ENCODE measurements around the gene PPM1H.
"Not testable (repeated sequence)": the region's sequence is repeated elsewhere in the genome, so short reads cannot be mapped to it uniquely, and the experiment has no call there.

Gene PPM1H

DNA sequence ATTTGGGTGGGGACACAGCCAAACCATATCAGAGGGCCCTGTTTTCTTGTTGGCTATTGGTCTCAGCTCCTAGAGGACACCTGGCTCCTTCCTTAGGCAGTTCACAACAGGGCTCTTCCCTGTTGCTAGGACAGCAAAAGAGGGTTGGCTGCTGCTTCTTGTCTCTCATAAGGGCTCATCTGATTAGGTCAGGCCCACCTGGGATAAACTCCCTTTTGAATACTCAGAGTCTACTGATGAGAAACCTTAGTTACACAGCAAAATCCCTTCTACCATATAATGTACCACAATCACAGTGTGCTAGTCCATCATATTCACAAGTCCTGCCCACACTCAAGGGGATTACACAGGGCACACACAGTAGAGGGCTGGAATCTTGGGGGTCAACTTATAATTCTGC is 49.7 kb downstream of the PPM1H start:
- H3K4me3 ChIP-seq (ENCODE audit: low read length): no peak overlapping the region
- DNase-seq (ENCODE audit: low read depth, low spot score): no peak

DNA sequence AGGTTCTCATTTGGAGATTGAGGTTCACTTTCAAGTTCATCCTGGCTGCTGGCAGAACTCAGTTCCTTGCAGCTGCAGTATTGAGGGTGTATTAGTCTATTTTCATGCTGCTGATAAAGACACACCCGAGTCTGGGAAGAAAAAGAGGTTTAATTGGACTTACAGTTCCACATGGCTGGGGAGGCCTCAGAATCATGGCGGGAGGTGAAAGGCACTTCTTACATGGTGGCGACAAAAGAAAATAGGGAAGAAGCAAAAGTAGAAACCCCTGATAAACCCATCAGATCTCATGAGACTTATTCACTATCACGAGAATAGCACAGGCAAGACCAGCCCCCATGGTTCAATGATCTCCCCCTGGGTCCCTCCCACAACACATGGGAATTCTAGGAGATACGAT is 50.1 kb downstream of the PPM1H start:
- DNase-seq (ENCODE audit: low read depth, low spot score): not testable (repeated sequence)

DNA sequence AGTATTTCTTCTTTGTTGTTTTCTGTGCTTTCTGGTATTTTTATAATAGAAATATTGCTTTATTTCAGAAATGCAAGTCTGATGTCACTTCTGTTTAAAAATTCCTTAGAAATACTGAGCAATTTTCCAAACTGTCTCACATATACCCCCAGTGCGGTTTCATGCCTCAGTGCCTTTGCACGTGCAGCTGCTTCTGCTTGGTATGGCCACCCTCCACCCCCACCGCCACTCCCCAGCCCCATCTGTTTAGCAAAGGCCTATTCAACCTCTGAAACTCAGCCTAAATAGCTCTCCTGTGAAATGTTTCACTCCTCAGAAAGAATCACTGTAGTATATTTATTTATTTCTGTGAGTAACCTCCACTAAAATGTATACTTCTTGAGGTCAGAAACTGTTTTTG is 52.3 kb downstream of the PPM1H start:
- DNase-seq (ENCODE audit: low read depth, low spot score): no peak
- no peak overlapping the region for H3K4me3 ChIP-seq (ENCODE audit: low read length)

More for the DNA sequence above, 50.1 kb downstream of the PPM1H start:
- not testable (repeated sequence) for H3K4me3 ChIP-seq (ENCODE audit: low read length)

DNA sequence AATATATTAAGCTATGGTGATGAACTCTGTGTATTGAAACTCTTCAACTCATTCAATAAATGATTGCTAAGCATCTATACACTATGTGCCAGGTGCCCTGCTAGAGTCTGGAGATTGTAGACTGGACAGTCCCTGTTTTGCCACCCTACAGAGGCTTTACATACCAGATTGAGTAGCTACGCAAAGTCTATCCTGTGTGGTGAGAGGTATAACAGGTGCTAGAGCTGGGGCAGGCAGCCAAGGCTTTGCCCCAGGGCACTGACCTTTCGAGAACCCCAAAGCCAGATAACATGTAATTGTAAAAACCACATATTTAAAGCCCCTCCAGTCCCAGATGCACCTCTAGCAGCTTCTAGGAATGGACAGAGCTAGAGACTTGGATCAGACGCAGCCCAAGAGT is 52.8 kb downstream of the PPM1H start:
- no peak for DNase-seq (ENCODE audit: low read depth, low spot score)
- no peak overlapping the region for H3K4me3 ChIP-seq (ENCODE audit: low read length)

DNA sequence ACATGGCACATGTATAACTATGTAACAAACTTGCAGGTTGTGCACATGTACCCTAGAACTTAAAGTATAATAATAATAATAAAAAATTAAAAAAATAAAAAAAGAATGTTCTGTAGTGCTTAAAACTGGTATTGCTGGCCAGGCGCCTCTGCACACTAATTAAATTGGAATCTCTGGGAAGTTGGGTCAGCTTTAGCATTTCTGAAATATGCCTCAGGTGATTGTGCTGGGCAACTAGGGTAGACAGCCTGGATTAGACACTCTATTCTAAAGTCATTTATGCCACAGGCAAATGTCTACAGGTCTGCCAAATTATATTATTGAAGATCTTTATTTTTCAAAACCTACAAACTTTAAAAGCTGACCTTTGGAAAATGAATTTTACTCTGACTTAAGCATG is 55.3 kb downstream of the PPM1H start:
- DNase-seq (ENCODE audit: low read depth, low spot score): no peak
- no peak overlapping the region for H3K4me3 ChIP-seq (ENCODE audit: low read length)

DNA sequence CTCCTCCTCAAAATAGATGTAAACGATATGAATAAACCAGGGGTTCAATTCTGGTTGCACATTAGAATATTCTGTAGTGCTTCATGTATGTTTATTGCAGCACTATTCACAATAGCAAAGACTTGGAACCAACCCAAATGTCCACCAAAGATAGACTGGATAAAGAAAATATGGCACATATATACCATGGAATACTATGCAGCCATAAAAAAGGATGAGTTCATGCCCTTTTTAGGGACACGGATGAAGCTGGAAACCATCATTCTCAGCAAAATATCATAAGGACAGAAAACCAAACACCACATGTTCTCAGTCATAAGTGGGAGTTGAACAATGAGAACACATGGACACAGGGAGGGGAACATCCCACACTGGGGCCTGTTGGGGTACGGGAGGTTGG is 55.7 kb downstream of the PPM1H start:
- not testable (repeated sequence) for H3K4me3 ChIP-seq (ENCODE audit: low read length); DNase-seq (ENCODE audit: low read depth, low spot score)

DNA sequence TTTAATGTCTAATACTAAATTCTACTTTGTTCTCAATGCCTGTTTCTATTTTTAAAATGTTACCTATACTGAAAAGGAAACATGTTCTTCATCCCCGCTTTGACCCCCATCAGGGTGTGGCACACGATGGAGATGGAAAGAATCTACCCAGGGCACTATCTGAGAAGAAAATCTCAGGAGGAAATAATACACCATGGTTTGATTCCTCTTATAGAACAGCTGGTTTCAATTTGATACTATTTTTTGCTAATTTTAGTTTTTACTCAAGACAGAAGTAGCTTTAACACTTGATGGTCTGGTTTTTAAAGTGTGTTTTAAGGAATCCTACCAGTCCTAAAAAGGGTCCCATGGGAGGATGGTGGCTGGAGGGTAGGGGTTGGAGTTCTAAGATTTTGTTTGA is 56.7 kb downstream of the PPM1H start:
- no peak overlapping the region for H3K4me3 ChIP-seq (ENCODE audit: low read length)
- DNase-seq (ENCODE audit: low read depth, low spot score): no peak

DNA sequence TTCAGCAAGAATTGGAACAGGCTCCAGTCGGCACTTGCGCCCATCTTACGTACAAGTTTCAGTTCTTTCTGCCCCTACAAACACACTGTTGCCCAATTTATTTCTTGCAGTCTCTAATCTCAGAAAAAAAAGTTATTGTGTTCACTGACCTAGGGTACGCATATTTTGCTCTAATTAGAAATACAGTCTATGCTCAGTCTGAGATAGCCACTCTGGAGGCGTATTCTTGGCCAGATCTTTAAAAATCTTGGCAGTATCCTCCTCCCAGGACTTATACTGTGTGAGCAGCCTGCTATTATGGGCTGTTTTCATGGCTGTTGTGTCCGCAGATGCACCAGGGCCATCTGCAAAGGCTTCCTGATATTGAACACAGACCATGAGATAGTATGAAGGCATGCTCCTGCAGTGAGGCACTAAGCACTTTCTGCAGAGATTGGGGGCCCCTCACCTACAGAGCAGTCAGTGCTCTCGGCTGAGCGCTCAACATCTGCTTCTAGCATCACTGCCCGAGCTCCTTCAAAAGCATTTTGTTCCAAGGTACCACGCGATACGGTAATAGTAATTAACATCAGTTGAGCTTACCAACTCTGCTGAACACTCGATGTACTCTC is 57.9 kb downstream of the PPM1H start:
- no peak overlapping the region for H3K4me3 ChIP-seq (ENCODE audit: low read length)
- DNase-seq (ENCODE audit: low read depth, low spot score): no peak

DNA sequence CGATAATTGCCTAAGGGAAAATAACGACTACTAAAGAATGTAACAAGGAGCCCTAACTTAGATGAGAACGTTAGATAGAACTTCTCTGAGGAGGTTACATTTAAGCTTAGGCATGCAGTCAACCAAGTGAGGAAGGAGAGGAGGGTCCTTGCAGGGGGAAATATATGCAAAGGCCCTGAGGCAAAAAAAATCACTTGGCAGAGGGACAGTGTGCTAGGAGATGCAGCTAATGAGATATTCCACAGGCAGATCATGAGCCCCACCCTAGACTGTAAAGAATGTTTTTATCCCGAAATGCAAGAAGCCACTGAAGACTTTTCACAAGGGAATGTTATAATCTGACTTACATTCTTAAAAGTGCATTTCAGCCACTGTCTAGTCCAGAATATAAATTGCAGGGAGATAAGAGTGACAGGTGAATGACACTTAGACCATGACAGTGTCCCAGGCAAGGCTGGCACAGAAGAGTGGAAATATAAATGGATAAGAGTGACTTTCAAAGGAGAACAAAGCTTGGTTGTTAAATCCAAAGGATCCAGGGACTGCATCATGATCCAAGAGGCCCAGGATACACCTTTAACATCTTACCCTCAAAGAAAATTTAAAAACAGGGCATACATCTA is 61.0 kb downstream of the PPM1H start:
- no peak overlapping the region for H3K4me3 ChIP-seq (ENCODE audit: low read length)

DNA sequence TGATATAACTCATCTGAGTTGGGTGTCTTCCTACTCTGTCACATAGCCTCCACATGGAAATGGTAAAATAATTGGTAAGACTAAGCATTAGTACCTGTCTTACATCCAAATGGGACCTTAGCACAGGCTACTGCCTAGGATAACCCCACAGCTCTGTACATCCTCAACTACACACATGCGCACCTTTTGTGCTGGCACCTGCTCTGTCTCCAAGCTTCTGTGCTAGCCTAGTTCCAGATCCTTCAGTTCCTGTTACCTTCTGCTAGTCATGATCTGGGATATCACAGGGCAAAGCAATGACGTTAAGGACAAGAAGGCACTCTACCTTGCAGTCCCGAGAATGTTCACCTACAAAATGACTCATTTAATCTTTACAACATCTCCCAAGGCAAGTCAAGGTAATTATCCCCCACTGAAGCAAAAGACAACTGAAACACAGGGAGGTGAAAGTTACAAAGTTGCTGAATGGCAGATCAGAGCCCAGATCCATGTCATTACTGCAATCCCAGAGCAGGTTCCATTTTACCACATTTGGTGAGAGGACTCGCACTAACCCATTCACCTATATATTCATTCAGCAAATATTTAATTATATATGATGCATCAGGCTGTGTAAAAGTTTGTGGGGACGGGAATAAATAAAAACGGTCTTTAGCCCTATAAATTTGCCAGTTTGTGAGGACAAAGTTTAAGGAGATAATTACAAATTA is 61.7 kb downstream of the PPM1H start:
- no peak overlapping the region for H3K4me3 ChIP-seq (ENCODE audit: low read length)

More for the DNA sequence above, 61.0 kb downstream of the PPM1H start:
- no peak for DNase-seq (ENCODE audit: low read depth, low spot score)

DNA sequence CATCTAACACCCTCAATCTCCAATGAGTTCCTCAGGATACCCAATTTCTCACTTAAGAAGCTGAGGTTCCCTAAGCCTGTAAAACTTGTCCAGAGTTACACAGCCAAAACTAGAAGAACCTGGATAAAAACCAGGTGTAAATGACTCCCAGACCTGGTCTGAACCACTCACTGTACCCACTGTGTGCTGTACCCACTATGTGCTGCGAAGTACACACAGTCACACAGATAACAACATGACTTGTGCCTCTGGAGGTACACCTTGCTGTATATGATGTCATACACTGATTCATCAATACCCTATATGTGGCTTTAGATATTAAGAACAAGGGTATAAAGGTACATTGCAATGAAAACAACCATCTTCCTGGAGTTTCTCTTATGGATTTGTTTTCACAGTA is 66.1 kb downstream of the PPM1H start:
- DNase-seq (ENCODE audit: low read depth, low spot score): no peak
- H3K4me3 ChIP-seq (ENCODE audit: low read length): no peak overlapping the region

More for the DNA sequence above, 61.7 kb downstream of the PPM1H start:
- no peak for DNase-seq (ENCODE audit: low read depth, low spot score)

DNA sequence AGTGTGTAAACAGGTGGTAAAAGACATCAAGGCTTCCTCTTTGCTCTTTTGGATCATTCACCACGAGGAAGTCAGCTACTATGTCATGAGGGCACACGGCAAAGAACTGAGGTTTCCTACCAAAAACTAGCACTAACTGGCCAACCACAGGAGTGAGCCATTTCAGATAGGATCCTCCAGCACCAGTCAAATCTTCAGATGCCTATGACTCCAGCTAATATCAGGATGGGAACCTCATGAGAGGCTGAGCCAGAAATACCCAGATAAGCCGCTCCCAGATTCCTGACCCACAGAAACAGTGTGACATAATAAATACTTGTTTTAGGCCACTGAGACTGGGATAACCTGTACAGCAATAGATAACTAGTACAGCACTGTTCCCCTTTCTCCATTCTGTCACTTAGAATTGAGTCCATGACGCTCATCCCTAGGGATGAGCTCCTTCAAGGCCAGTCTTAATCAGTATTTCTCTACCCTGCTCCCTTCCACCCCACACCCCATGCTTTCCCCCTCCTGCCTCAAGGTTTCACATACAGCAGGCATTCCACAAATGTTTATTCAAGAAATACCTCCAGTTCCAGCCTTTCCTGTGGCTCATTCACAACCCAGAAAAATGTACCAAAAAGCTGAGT is 68.4 kb downstream of the PPM1H start:
- no peak overlapping the region for H3K4me3 ChIP-seq (ENCODE audit: low read length)
- peak; percentile 27 for DNase-seq (ENCODE audit: low read depth, low spot score)

DNA sequence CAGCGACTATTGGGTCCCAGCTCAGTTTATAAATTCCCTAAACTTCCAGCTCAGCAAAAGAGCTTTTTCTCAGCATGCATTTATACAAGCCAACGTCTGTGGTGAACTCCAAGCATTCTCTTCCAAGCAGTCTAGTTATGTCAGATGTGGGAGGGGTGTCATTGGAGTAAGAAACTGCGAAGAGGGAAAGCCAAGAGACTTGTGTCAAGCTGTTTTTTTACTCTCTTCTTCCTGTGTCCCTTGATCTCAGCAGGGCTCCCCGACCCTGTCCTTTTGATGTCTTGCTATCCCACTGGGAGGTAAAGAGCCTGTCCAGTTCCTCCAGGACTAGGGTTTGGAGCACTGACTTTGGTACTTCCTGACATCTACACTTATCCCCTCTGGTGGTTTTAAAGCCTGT is 69.0 kb downstream of the PPM1H start:
- no peak overlapping the region for H3K4me3 ChIP-seq (ENCODE audit: low read length)
- DNase-seq (ENCODE audit: low read depth, low spot score): no peak

DNA sequence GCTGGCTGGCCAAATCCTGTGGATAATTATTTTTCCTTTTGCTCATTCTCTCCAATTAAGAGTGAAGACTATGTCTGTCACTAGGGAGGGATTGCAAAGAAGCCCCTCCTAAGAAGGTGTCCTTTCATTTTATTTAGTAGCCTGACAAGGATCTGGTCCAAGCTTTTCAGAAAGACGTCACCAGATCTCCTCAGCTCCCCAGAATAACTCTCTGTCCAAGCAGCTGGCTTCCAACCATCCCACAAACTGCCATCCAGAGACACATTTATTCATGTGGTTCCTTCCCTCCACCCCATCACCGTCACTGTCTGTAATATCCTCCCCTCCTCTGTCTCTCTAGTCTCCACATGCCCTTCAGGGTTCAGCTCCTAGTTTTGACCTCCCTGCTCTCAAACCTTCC is 69.9 kb downstream of the PPM1H start:
- H3K4me3 ChIP-seq (ENCODE audit: low read length): no peak overlapping the region
- DNase-seq (ENCODE audit: low read depth, low spot score): no peak

DNA sequence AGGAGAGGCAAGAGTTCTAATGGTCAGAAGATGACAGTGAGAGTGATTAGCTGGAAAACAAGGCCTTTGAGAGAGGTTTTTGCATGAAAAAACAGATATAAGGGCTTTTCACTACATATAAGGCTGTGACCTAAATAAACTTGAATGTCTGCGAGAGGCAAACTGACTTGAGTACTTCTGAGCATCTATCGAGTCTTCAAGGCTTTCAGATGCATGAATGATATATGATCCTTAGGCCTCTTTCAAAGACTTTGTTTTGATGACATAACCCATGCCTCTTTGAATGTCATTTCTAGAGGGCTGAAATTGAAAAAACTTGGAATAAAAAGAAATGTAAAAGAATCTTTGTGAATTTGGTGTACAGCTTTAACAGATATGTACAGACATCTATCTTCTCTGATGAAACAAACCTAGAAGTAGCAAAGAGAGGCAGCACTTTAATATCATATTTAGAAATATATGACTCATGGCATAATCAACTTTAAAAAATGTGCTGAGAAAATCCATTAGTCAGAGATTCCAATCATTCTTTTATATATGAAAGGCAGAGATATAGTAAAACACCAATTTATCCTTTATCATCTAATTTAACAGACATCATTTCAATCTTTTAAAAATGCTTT is 72.6 kb downstream of the PPM1H start:
- no peak for DNase-seq (ENCODE audit: low read depth, low spot score)
- H3K4me3 ChIP-seq (ENCODE audit: low read length): no peak overlapping the region

DNA sequence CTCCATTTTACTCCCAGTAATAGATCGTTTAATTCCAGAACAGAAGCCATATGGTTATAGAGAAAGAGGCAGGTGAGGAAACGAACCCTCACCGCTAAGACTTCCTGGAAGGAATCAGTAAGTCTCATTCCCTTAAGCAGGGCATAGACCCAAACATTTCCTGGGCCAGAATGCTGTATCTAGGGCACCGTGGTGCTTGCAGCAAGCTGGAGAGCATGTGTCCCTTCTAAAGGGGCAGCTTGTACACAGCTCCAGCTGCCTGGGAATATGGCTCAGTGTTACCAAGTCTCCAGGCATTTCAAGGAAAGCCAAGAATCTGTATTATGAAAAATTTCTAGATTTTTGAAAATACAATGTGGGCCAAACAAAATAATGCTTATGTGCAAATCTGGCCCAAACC is 73.4 kb downstream of the PPM1H start:
- H3K4me3 ChIP-seq (ENCODE audit: low read length): no peak overlapping the region
- DNase-seq (ENCODE audit: low read depth, low spot score): no peak

DNA sequence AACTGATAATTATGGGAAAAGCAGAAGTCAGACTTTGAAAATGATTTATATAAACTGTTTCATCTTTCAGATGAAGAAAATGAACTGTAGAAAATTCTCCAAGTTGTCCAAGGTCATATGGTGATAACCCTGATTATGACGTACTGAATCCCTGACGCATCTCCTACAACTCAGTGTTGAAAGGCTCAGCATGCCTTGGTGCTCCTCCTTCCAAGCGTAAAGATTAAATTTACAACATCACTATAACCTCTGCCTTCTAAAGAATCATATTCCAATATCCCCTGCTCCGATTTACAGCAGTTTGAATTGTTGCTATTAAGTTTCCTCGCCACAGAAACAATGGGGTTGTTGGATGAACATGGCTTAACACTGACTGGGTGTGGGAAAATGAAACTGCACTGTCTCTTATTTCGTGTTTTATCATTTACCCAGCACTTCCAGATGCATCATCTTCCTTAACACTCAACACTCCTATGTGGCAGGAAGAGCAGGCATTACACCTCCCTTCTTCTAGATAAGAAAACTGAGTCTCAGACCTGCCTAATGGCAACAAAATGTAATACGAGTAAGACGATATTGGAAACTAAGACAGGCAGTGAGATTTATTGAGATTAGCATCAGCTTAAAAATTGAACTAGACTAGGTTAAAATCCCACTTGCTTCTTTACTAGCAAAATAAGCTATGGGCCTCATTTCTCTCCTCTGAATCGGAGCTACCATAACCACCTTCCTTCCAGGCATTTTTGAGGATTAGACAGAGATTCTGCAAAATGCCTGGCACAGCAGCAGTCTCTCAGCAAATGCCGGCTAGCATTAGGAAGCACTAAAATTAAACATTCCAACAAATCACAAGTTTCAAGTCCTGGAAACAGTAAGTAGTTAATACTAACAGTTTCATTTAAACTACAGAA is 74.2 kb downstream of the PPM1H start:
- DNase-seq (ENCODE audit: low read depth, low spot score): no peak
- H3K4me3 ChIP-seq (ENCODE audit: low read length): no peak overlapping the region

DNA sequence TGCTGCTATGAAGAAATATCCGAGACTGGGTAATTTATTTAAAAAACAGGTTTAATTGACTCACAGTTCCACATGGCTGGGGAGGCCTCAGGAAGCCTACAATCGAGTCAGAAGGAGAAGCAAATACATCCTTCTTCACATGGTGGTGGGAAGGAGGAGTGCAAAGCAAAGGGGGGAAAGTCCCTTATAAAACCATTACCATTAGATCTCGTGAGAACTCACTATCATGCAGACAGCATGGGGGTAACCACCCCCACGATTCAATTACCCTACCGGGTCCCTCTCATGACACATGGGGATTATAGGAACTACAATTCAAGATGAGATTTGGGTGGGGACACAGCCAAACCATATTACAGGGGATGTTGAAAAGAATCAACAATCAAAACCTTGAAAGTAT is 74.9 kb downstream of the PPM1H start:
- DNase-seq (ENCODE audit: low read depth, low spot score): no peak

DNA sequence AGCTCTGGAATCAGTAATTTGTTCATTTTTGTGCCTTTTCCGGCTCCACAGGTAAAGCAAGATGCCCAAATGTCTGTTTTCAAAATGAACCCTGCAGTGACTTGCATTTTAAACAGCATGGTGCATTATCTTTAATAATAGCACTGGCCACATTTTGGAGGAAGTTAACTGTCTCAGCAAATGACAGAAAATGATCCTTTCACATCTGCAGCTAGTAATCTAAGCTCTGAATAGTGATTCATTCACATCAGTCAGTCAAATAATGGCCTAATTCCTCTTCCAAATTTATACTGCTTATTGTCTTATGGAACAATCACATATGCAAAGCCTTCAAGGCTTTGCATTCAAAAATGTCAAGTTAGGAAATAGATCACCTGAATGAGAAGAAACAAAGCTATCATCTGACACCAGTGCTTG is 75.6 kb downstream of the PPM1H start:
- DNase-seq (ENCODE audit: low read depth, low spot score): no peak
- no peak overlapping the region for H3K4me3 ChIP-seq (ENCODE audit: low read length)

More for the DNA sequence above, 74.9 kb downstream of the PPM1H start:
- no peak overlapping the region for H3K4me3 ChIP-seq (ENCODE audit: low read length)

Measured in Jurkat, Clone E6-1 (cell line).